ENCODE measurements around the gene MT3.
"Not testable (repeated sequence)": the region's sequence is repeated elsewhere in the genome, so short reads cannot be mapped to it uniquely, and the experiment has no call there.

MT3 gene

DNA sequence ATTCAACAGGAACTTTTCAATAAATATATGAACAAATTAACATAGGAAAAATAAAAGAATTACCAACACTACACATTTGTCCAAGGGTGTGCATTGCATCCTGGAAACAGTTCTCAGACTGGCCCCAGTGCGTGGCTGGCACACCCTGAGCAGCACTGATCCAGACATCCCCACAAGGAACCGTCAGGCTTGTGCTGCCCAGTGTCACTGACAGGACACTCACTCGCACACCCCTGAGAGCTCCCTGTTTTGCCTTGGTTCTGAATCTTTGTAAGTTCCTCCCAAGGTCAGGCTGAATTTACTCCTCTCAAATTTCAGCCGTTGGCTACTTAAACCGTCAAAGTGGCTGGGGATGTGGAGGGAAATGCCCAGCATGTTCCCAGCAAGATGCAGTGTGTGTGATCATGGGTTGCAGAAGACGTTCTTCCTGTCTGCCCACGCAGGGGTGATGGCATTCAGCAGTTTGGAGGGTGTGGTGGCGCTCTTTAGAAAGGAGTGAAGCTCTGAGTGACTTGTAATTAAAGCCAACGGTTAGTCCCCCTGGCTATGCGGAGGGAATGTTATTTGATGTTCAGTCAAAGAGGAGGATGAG lies 20.8 kb downstream of the MT3 start:
- DNase-seq: no peak

DNA sequence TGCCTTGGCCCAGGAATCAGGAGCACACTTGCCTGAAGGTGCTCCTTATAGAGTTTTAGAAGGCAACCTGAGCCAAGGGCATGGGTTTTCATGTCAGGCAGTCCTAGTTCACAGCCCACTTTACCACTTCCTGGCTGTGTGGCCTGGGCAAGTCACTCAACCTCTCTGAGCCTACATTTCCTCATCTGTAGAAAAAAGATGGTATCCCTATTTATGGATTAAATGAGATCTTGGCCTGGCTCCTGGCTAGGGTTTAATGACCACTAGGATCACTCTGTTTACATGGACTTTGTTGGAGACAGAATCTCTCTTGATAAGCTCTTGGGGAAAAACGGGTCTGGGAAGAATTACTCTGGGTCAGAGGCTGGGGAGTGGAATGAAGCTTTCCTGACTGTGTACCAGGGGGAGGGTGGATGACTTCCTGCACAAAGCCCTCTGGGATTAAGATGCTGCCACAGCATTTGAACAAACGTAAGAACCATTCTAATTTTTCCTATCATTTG lies 21.3 kb downstream of the MT3 start:
- no peak for DNase-seq

DNA sequence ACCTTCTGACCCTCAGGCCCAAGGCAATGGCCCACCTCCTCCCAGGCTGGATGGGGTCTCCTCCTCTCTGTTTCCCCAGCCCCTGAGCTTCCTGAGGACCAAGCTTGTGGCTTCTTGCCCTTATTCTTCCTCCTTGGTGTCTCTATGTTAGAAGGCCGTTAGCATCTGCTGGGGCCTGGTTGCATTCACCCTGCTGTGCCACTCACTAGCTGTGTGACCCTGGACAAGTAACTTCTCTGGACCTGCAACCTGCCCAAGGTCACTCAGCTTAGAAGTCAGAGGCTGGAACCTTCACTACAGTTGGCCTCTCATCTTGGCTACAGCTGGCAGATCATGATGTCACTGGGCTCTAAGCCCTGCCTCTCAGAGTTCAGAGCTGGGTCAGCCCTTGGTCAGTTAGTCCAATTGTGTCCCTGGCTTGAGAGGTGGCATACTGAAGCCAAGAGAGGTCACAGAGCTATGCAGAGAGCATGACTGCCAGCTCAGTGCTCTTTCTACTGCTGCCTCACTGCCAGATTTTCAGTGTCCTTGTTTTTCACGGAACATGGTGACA lies 22.0 kb downstream of the MT3 start:
- no peak for DNase-seq

DNA sequence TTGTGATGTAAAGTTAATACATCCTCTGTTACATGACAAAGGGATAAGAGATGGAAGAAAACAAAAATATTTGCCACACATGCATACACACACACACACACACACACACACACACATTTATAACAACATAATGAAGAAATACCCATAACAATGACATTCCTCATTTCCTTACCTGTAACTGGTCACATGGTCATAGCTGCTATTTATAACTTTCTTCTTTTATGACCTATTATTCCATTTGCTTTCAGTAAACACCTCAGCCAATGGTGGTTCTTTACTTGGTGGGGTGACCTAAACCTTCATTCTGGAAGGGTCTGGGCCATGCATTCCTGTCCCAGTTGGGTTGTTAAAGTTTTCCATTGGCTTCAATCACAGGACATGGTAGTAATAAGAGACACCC lies 24.4 kb downstream of the MT3 start:
- no peak for DNase-seq

DNA sequence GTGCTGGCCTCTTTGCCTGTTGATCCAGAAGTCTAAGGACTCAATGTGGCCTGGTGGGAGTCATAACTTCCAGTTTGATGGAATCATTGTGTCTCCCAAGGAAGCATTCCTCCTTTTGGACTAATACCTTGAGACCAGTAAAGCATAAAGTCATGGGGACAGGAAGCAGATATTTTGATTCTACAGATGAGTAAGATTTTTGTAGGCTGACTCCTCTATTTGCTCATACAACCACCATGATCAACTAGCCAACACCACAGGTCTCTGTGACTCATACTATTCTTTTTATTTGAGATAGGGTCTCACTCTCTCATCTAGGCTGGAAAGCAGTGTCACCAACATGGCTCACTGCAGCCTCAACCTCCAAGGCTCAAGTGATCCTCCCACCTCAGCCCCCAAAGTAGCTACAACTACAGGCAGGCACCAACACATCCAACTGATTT lies 25.2 kb downstream of the MT3 start:
- DNase-seq: no peak

DNA sequence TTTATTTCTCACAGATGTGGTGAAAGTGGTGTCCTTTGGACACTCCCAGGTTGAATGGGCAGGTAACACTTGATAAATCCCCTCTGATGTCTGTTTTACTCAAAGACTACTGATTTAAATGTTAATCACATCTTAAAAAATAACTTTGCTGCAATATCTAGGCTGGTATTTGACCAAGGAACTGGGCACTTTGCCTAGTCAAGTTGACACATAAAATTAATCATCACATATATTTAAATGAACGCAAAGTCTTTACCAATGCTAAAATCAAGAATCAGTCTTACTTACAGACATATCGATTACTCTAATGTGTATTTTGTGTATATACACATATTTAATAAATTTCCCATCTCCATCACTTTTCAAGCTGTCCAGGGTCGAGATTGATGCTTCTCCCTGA lies 26.0 kb downstream of the MT3 start:
- DNase-seq: no peak

DNA sequence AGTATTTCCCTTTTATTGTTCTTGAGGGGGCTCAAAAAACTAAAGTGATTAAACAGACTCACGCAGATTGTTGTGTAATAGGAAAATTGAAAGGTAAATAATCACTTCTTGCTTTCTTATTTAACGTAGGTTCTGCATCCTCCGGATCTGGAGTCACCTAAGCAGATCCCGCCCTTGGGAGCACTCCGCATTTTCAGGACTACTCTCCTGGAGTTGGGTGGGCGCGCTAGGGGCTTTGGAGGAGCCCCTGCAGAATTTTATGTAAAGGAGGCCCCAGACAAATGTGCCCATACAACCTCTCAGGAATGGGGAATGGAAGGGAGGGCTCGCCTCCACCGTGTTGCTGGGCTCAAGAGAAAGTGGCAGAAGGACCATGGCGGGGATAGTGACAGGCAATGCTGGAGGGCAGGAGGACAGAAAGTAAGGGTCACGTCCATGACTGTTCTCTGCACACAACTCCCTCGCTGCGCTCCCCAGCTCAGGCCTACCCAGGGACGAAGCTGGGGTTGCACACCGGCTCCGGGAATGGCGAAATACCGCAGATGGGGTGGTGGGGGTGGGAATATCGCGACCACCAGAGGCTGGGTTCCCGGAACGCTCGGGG lies 27.4 kb downstream of the MT3 start:
- DNase-seq: no peak

DNA sequence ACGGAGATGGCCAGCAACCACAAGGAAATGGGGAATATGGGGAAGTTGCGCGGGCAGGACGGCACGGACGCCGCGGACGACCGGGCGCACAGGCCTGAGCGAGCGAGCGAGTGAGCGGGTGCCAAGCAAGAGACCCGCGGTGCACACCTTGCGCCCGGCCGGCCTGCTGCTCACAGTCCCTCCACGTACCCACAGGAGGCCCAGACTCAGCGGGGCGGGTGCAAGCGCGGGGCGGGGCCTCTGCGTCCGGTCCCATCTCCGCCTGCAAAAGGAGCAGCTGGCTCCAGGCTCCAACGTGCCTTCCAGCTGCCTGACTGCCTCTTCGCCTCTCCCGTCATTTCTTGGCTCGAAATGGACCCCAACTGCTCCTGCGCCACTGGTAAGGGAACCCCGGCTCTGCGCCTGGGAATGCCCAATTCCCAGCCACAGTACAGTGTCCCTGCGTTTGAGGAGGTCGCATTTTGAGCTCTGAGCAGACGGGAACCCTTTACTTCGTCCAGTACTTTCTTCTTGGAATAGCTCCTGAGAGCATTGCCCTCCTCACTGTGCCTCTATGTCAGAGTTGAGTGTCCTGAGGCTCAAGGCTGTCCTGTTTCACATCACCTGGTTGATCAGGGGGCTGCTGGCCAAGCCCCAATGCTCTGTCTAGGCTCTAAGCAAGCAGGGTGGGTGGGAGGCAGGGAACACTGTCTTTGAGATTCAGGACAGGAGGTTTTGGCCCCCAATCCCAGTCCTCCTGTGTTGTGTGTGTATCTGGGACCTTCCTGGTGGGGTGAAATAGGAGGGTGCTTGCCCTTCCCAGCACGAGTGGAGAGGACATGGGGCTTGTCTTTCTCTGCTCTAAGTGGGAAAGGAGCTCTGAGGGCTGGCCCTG lies 28.1 kb downstream of the MT3 start:
- DNase-seq: no peak

DNA sequence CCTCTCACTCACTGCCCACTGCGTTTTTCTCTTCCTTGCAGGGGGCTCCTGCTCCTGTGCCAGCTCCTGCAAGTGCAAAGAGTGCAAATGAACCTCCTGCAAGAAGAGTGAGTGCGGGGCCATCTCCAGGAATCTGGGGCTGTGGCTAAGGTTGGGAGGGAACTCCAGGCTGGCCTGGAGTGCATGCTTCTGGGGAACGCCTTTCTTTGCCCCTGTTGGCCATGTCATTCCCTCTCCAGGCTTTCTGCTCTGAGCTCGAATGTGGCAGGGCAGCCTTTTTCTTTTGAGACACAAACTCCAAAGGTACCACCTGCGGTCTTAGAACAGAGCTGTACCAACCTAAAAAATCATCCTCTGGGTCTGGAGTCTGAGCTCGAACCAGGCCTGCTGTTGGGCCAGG lies 28.8 kb downstream of the MT3 start:
- no peak for DNase-seq

DNA sequence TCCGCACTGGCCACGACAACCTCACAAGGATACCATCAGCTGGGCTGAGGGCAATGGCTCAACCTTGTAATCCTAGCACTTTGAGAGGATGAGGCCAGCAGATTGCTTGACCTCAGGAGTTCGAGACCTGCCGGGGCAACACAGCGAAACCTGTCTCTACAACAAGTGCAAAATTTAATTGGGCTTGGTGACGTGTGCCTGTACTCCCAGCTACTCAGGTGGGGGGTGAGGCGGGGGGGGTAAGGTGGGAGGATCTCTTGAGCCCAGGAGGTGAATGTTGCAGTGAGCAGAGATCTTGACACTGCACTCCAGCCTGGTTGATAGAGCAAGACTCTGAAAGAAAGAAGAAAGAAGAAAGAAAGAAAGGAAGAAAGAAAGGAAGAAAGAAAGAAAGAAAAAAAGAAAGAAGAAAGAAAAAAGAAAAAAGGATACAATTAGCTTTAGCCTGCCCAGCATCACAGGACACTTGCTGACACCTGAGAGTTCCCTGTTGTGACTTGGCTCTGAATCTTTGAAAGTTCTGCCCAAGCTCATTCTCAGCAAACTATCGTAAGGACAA lies 31.1 kb downstream of the MT3 start:
- no peak for DNase-seq

DNA sequence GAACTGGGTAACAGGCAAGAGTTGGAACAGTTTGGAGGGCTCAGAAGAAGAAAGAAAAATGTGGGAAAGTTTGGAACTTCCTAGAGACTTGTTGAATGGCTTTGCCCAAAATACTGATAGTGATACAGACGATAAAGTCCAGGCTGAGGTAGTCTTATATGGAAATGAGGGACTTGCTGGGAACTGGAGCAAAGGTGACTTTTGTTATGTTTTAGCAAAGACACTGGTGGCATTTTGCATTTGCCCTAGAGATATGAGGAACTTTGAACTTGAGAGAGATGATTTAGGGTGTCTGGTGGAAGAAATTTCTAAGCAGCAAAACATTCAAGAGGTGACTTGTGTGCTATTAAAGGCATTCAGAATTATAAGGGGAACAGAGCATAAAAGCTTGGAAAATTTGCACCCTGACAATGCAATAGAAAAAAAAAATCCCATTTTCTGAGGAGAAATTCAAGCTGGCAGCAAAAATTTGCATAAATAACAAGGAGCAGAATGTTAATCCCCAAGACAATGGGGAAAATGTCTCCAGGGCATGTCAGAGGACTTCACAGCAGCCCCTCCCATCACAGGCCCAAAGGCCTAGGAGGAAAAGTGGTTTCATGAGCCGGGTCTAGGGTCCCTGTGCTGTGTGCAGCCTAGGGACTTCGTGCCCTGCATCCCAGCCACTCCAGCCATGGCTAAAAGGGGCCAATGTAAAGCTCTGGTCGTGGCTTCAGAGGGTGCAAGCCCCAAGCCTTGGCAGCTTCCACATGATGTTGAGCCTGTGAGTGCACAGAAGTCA lies 32.5 kb downstream of the MT3 start:
- not testable (repeated sequence) for DNase-seq

DNA sequence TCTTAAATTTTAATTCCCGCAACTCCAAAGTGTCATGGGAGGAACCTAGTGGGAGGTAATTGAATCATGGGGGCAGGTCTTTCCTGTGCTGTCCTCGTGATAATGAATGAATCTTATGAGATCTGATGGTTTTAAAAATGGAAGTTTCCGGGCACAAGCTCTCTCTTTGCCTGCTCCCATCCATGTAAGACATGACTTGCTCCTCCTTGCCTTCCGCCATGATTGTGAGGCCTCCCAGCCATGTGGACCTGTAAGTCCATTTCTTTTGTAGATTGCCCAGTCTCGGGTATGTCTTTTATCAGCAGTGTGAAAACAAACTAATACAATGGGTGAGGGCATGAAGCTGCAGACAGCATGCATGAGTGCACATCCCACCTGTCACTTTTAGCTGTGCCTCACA lies 33.9 kb downstream of the MT3 start:
- DNase-seq: not testable (repeated sequence)

DNA sequence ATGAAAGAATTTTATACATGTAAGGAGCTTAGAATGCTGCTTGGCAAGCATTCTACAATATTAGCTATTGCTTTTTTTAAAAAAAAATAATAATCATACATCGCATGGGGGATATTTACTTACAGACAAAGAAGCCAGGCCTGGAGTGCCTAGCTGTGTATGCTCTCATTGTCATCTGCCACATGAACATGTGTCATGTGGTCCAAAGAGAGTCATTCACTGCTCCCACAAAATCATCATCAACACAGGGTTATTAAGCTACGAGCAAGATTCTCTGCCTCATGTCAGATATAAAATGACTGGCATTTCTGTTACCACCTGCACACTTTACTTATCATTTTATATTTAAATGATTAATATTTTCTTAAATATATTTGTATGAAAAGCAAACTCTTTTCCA lies 34.3 kb downstream of the MT3 start:
- DNase-seq: no peak

DNA sequence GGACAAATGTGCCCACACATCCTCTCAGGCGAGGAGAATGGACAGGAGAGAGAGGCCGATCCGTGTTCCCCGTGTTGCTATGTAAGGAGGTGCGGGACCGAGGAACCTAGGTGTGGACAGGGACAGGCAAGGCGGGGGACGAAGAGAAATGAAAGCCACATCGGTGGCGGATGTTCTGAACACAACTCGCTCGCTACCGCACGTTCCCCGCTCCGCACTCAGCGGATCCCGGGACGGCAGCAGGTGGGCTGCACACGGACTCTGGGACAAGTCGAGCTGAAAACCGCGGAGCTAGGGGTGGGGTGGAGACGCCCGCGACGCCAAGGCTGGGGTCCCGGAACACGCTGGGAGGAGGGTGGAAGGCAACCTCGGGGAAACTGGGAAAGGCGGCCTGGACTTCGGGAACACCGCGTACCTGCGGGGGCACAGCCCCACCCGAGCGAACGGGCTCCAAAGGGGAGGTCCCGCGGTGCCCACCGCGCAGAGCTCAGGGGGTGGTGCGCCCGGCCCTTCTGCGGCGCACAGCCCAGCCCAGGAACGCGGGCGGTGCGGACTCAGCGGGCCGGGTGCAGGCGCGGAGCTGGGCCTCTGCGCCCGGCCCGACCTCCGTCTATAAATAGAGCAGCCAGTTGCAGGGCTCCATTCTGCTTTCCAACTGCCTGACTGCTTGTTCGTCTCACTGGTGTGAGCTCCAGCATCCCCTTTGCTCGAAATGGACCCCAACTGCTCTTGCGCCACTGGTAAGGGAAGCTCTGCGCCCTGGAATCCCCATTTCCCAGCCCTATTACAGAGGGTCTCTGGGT lies 36.0 kb downstream of the MT3 start, which contains the start of gene MT1E:
Gene MT1E, plus strand, starts transcription at position 642 of the 803 bp plus-strand sequence. Its CDS starts 71 bp downstream, at position 713.
- DNase-seq: peak in 1 of 2 experiments; percentile 20

DNA sequence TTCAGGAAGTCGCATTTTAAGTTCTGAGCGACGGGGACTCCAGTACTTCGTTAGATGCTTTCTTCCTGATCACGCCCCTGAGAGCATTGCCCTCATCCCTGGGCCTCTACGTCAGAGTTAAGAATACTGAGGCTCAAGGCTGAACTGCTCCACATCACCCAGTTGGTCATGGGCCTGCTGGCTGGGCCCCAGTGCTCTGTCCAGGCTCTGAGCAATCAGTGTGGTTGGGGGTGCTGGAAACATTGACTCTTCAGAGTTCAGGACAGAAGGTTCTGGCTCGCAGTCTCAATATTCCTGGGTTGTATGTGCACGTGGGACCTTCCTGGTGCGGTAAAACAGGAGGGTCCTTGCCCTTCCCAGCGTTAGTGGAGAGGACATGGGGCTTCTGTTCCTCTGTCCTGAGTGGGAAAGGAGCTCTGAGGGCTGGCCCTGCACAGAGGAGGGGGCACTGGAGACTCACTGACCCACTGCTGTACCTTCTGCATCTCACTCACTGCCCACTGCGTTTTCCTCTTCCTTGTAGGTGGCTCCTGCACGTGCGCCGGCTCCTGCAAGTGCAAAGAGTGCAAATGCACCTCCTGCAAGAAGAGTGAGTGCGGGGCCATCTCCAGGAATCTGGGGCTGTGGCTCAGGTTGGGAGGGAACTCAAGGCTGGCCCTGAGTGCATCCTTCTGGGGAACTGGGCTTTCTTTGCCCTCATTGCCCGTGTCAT lies 36.8 kb downstream of the MT3 start:
- no peak for DNase-seq

DNA sequence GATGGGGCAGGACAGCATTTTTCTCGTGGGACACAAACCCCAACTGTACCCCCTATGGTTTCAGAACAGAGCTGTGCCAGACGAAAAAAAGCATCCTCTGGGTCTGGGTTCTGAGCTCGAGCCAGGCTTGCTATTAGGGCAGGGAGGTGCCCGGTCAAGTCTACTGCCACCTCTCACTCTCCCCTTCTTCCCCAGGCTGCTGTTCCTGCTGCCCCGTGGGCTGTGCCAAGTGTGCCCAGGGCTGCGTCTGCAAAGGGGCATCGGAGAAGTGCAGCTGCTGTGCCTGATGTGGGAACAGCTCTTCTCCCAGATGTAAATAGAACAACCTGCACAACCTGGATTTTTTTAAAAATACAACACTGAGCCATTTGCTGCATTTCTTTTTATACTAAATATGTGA lies 37.4 kb downstream of the MT3 start:
- no peak for DNase-seq

DNA sequence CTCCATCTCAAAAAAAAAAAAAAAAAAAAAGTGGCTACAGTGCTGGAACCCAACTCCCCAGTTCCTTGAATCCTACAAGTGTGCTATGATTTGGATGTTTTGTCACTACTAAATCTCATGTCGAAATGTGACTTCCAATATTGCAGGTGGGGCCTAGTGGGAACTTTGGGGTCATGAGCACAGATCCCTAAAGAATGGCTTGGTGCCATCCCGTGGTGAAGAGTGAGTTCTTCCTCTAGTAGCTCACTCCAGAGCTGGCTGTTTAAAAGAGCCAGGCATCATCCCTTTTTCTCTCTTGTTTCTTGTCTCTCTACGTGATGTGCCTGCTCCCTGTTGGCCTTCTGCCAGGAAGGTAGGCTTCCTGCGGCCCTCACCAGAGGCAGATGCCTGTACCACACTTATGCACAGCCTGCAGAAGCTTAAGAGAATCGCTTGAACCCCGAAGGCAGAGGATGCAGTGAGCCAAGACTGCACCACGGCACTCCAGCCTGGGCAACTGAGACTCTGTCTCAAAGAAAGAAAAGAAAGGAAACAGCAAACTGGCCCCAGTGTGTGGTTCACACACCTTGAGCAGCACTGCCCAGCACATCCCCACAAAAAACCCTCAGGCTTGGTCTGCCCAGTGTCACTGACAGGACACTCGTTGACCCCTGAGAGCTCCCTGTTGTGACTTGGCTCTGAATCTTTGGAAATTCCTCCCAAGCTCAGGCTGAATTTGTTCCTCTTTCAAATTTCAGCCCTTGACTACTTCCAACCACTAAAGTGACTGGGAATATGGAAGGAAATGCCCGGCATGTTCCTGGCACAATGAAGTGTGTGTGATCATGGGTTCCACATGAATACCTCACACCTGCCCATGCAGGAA lies 39.4 kb downstream of the MT3 start:
- DNase-seq: no peak

DNA sequence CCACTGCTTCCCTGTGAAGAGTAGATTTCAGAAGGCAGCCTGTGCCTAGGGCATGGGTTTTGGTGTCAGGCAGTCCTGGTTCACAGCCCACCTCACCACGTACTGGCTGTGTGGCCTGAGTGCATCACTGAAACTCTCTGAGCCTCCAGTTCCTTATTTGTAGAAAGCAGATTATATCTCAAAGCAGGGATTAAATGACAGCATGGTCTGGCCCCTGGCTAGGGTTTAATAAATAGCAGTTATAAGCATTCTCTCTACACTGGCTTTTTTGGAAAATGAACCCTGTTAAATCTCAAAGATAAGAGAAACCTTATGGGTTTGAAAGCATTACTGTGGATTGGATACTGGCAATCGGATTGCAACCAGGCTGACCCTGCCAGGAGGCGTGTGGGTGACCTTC lies 40.2 kb downstream of the MT3 start:
- no peak for DNase-seq

DNA sequence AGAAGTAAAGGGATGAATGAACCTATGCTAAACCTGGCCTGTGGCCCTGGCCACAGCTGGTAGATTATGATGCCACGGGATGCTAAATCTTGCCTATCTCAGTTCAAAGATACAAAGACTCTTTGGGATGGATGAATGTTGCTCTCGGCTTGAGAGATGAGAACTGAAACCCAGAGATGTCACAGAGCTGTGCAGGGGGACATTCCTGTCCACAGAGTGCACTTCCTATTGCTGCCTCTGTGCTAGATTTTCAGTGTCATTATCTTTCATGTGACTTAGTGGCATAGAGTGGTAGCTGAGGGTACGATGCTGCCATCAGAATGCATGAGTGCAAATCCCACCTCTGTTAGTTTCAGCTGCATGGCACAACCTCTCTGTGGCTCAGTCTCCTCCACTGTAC lies 40.8 kb downstream of the MT3 start:
- DNase-seq: no peak

DNA sequence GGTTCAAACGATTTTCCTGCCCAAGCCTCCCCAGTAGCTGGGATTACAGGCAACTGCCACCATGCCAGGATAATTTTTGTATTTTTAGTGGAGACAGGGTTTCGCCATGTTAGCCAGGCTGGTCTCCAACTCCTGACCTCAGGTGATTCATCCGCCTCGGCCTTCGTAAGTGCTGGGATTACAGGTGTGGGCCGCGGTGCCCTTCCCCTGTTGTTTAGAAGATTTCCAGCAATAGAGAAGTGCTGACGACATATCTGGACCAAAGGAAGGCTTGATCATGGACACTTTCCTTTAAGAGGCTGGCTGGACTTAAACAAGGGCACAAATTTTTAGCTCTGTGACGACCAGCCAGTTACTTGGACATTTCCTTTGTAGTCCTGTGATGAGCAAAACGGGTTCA lies 41.9 kb downstream of the MT3 start:
- DNase-seq: no peak
